Measurements from ENCODE around the gene R3HDM1. TPM values are rescaled to one million over a fixed set of nuclear protein-coding genes. Genes with fewer than 3 reads are reported as not detected.

The R3HDM1 gene
- total and polyA plus RNA-seq, 2 of the 4 experiments (the other 2 are of a cell fraction) = 5.9 to 38.1 TPM

- Histone ChIP-seq H3K36me3 (ENCODE audit: control insufficient read depth, insufficient read depth, low read length) (no peaks in the 10 kb centered on the region; the same call in 1 of the 2 replicates), H4K5ac (ENCODE audit: low read depth, low read length) (no peak overlapping the region), H2BK120ac (ENCODE audit: low read depth, low read length) (no peak overlapping the region), H3K27ac (ENCODE audit: insufficient read depth, low read length) (no peak overlapping the region), H3K4ac (ENCODE audit: low read depth, low read length) (no peak overlapping the region), H2BK15ac (ENCODE audit: low read depth, low read length) (no peak overlapping the region), H3K14ac (replicated peaks; ENCODE audit: low read depth, low read length) (no peak overlapping the region), H3K56ac (ENCODE audit: extremely low read depth, insufficient read depth, low read length) (no peak overlapping the region), H3K27me3 (ENCODE audit: control insufficient read depth, insufficient read depth, low read length) (no peaks in the 10 kb centered on the region), H4K20me1 (ENCODE audit: insufficient read depth, low read length) (no peaks in the 10 kb centered on the region; the same call in none of the 2 replicates), H3K18ac (ENCODE audit: low read depth, low read length) (no peak overlapping the region), H2BK5ac (ENCODE audit: low read depth, low read length, poor library complexity, severe bottlenecking) (no peak overlapping the region), H4K91ac (ENCODE audit: insufficient read depth, low read depth, low read length) (no peak overlapping the region), H3K9me3 (ENCODE audit: control insufficient read depth, insufficient read depth, low read length) (no peaks in the 10 kb centered on the region), H3K23ac (ENCODE audit: low read depth, low read length) (no peak overlapping the region), H3K4me3 (ENCODE audit: insufficient read depth, low read depth, low read length) (no peak overlapping the region), H3K9me1 (ENCODE audit: insufficient read depth, low read length) (no peaks in the 10 kb centered on the region; the same call in 1 of the 2 replicates), H3K4me2 (ENCODE audit: low read depth, low read length) (no peak overlapping the region), H3K9ac (ENCODE audit: low read depth, low read length) (no peak overlapping the region), H3K79me1 (ENCODE audit: low read depth in 1 of 2, low read length in 2 of 2) (peaks cover 21 to 27% of the 10 kb centered on the region in 2 experiments), H2BK20ac (ENCODE audit: low read depth, low read length) (no peak overlapping the region), H4K8ac (ENCODE audit: low read depth in 2 of 2, low read length in 2 of 2) (no peak overlapping the region), H2AFZ (replicated peaks; ENCODE audit: low read length, poor library complexity) (no peak overlapping the region), H2AK5ac (ENCODE audit: low read depth, low read length) (no peak overlapping the region), H3K4me1 (ENCODE audit: control insufficient read depth, insufficient read depth, low read length) (no peaks in the 10 kb centered on the region), H2AK9ac (replicated peaks; ENCODE audit: low read depth, low read length, poor library complexity) (no peak overlapping the region)
- ChIA-PET CTCF (no interaction called here), POLR2A (ENCODE audit: unreplicated experiment) (no interaction called here)
- dilution Hi-C loops (cut with HindIII; ENCODE audit: low sequenced_read_pairs, unreplicated experiment) (no loop called here), intact Hi-C loops (cut with micrococcal nuclease) (no loop called here), in situ Hi-C loops (cut with MboI; ENCODE audit: low sequenced_read_pairs) (no loop called here)
- no TSS peak for BruUV-seq (replicated peaks)
- WGBS, 2 experiments (ENCODE audit: extremely low coverage in 2 of 2, insufficient read length in 1 of 2) = no CpG with 5 or more reads among the region's 4 CpGs
- ATAC-seq (ENCODE audit: low read depth) = 0 out of 2 replicates have a peak, but pooled peaks have one; percentile 14
- peak; percentile 54 for DNase-seq
- TF ChIP-seq BHLHE40 (IDR thresholded peaks at IDR 0.05; ENCODE audit: low read depth, low read length) (no peak), USF2 (IDR thresholded peaks at IDR 0.05; ENCODE audit: low read depth, low read length) (0 out of 2 replicates have a peak, but pooled peaks have one; percentile 11)
These were observed 32.5 kb downstream of the R3HDM1 start for GRCh38 chr2:135563793-135564192.
